NCI-H1048 (cell line): ENCODE data around the gene SLC9A9.

ENCODE experiments used
- DNase-seq: peaks from one replicate; lab custom pipeline; 2025; lab: John Stamatoyannopoulos, UW

SLC9A9 gene

GRCh38 chr3:143757691-143758090, 90.6 kb downstream of the SLC9A9 start:
- DNase-seq, result no peak

DNA sequence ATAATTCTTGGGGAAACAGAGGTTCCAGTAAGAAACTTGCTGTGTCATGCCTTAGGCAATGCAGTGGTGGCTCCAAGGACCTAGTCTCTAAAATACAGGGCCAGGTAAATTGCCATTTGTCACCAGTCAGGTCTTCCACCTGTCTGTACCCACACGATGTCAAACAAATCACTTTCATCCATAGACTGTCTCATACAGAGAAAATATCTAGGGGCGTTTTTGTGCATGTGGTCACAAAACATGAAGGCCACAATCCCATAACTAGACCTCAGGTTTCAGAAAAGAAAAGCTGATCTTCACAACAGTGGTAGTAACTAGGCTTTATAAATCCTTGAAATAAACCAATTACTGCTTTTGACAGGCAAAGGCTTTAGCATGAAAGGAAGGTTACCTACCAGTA, 92.3 kb downstream of the SLC9A9 start:
- no peak for DNase-seq

- DNase-seq, result no peak
Measured at GRCh38 chr3:143754090-143754489, 94.2 kb downstream of the SLC9A9 start.

DNA sequence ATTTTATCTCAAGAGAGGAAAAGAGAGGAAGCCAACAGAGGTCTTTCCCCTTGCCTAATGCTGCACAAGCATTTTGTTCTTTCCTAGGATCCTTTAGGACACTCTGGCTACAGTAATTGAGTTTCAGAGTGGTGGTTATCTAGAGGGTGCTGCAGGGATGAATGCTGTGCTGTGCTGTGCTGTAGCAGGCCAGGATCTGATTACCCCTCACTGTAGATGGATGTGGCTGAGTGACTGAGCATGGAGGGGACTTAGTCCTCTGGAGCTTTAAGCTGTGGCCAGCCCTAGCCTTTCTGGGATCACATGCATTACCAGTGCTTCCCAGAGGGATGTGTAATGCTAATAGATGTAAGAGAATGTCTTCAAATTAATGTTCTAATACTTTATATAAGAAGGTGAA, 94.8 kb downstream of the SLC9A9 start:
- DNase-seq, result no peak

DNA sequence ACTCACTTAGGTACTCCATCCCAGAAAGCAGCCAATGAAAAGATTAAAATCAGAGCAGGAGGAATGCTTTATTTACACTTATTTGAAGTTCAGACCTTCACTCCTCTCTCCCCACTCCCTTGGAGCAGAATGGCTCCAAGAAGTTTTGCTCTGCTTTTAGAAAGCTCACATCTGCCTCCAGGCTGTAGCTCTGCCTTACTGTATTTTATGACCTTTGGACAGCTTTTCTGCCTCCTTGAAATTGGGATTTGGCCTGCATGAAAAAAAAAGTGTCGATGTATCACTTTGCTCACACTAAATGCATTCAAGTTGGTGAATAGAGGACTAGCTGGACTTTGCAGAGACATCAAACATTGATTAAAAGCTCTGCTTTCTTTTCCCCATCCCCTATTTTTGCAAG, 95.3 kb downstream of the SLC9A9 start:
- DNase-seq, result no peak

DNA sequence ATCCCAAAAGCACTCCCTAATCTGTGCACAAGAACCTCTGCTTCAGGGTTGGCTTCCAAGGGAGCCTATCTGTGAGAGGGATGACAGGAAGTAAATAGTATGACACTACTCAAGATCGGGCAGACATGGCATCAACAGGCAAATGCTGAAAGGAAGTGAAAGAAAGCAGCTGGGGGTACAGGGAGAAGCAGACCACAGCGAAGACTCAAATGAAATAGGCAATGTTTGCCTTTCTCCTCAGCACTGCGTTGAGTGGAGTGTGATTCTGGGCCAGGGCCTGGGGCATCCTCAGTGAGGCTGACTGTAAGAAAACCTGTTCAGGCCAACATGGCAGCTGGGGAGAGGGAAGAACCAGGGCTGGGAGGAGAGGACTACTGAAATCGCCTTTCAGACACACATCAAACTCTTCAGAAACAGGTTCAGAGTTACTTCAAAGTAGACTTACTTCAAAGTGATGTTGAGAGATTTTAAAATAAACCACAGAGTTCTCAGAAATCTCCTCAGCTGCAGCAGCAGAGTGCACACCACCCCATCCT, 96.6 kb downstream of the SLC9A9 start:
- no peak for DNase-seq

DNA sequence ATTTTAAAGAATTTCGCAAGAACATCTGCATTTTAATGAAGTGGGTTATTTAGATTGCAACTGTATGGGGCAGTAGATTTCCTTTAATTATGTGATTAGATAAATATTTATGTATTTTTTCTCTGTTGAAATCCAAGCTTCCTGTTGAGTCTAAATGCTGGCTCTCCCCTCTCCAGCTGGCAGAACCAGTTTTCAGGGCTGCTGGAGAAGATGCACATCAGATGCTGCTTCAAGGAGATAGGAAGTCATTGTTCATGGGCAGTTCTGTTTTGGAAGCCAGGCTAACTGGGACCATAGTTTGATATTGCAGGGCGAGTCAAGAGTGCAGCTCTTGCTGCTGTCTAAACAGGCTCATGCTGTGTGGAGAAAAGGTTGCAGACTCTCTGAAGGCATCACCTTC, 97.4 kb downstream of the SLC9A9 start:
- no peak for DNase-seq

DNA sequence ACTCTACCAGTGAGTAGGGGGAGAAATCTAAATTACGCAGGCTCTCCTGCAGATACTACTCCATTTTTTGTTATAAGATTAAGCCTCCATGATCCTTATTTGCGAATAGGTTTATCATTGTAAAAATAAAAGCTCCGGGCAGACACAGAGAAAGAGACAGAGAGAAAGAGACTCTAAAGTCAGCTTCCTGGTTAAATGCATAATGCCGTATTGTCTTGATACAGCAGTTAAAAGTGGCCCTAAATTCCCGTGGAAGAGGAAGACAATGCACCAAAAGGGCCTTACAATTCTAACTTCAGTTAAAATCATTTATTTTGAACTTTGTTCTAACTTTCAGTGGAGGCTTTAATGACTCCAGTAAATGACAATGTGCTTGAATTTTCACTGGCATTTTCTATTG, 98.3 kb downstream of the SLC9A9 start:
- no peak for DNase-seq

DNA sequence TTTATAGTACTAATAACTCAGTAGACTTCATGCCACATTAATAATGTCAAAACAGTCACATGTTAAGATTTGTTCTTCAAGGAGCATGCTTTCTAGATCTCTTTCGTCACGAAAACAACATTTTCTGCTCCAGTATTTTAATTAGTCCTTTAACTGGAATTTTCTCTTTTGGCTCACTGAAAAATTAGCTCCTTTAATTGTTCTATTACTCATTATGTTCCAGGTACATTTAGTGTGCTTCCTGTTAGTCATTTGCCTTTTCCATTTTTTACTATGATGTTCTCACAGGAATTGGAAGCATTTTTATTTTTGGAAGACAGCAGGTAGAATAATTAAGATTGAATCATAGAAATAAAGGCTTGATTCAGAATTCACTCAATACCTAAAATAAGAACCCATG, 111.2 kb downstream of the SLC9A9 start:
- DNase-seq, result no peak

DNA sequence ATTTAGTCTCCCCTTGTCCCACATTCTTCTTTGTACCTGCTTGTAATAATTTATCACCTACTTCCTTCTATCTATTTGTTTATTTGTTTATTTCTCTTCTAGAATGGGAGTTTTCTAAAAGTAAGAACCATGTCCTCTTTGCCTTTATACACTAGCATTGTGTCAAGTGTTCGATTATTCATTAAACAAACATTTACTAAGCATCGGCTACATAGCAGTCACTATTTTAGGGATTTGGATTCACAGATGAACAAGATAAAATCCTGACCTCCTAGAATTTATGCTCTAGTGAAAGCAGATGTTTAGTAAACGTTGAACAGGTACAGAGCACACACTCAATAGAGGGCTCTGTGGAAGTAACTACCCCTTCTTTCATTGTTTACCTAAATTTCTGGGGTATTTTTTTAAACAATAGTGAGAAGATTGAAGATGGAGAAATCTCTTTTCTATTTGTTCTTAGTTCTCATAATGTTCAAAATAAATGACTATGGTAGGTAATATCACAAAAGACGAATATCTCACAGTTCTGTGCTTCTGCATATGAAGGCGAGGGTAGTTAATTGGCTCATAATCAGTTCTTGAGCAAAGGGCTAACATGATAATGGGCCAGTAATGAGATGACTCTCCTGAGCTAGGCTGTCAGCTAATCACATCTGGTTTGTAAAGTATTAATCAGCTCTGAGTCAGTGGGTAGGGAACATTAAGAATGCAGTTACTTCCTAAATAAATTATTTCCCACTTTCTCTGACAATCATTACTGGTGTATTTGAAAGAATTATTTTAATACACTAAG, 111.9 kb downstream of the SLC9A9 start:
- no peak for DNase-seq

DNA sequence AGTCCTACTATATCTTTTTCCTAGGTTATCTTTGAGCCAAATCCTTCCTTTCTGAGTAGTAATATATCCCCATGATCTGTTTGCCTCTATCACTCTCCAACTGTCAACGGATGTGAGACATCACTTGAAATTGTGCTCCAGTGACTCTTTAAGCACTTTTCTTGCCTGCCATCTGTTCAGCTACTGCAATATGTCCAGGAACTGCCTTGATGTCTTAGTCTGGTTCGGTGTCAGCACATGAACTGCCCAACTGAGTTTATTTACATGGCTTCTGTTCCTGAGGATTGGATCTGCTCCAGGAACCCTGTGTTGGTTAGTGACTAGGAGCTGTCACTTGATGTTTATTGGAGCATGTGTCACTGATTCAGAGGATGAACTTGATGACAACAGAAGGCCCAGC, 116.5 kb downstream of the SLC9A9 start:
- DNase-seq, result no peak

DNA sequence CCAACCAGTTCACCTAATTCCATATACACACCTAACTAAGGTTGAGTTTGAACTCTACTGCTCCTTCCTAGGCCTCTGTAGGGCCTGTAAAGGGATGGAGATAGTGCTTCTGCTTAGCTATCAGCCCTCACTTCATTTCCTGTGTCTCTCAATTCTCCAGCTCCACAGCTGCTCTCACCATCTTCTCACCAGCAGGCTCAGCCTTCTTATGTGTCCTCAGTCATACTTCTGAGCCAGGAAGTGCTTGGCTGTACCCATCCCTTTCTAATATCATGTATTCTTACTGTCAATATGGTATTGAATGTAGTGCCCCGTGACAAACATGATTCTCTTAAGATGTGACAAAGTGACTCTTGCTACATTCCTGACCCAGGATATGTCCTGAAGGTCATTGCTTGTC, 116.9 kb downstream of the SLC9A9 start:
- no peak for DNase-seq

DNA sequence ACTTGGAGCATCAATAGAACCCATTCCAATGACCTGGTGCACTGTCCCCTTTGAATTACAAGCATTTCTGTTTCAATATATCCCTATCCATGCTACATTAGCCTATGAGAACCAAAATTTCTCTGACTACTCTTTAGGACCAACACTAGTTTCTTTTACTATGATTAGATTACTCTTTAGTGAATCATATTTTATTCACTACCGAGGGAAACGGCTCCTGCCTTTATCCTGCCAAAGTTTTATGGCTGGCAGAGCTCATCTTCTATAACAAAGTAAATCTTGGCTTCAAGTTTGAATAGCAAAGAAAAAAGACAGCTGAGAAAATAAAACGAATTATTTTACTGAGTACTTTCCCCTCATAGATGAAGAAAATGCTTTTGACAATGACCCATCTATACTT, 120.9 kb downstream of the SLC9A9 start:
- DNase-seq, result no peak

GRCh38 chr3:143726727-143727126, 121.5 kb downstream of the SLC9A9 start:
- no peak for DNase-seq

DNA sequence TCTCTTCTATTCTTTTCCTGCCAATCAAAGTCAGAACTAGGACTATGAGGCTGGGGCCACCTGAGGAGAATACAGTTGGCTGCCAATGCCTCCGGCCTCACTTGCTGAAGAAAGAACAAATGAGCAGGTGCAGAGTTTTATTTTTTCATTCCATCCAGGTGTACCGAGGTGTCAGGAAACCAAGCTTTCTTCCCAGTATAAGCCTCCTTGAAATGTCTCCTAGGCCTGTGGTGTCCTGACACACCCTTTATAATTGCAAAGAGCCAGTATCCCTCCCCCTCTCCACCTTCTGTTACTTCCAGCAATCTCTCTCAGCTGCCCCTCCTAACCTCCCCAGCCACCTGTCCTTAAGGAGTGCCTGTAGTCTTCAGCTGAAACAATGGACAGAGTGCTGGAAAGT, 127.9 kb downstream of the SLC9A9 start:
- DNase-seq, result no peak

- DNase-seq, result no peak
Measured at GRCh38 chr3:143718463-143718862, 129.8 kb downstream of the SLC9A9 start.

DNA sequence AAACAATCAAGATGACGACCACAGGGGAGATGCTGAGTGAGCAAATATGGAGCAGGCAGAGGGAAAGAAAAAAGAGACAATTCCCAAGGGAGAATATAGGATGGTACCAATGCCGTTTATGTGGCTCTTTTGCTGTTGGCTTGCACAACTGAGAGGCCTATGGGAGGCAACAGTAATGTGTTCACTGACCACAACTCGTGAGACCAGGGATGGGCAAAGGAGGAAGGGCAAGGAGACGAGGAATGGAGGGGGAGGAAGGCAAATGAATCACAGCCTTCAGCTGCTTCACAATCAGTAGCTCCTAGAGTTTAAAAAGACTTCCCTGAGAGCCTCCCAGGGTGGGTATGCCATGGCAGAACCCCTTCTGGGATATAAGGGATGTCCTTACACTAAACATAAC, 131.5 kb downstream of the SLC9A9 start:
- no peak for DNase-seq

- DNase-seq, result no peak
Measured at GRCh38 chr3:143712522-143712921, 135.7 kb downstream of the SLC9A9 start.

GRCh38 chr3:143707848-143708247, 140.4 kb downstream of the SLC9A9 start:
- DNase-seq, result no peak

DNA sequence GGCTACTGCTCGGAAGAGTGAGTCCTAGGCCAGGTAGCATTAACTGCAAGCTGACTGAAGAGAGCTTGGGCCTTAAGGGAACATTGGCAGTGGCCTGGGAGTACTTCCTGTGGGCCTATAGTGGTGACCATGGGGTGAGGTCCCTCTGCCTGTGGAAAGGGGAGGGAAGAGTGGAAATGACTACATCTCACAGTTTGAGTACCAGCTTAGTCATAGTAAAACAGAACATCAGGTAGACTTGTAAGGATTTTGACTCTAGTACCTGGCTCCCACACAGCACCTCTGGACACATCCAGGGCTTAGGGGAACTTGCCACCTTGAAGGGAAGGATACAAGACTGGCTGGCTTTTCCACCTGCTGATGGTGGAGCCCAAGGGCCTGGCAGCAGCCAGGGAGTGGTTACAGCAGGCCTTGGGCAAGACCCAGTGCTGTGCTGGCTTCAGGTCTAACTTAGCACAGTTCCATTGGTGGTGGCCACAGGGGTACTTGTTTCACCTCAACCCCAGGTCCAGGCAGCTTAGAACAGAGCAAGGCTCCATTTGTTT, 147.8 kb downstream of the SLC9A9 start:
- DNase-seq, result no peak

DNA sequence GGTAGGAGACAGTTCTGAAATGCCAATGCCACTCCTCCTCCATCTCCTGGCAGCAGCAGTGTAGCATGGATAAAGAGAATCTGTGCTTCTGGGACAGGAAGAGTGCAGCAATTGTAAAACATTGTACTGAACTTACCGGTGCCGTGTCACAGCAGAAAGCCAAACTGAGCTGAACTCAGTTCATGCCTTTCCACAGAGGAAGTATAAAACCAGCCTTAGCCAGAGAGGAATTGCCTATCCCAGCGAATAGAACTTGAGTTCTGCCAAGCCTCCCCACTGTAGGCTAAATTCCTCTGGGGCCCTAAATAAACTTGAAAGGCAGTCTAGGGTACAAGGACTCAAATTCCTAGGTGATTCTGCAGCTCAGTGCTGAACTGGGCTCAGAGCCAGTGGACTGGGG, 148.8 kb downstream of the SLC9A9 start:
- no peak for DNase-seq

GRCh38 chr3:143698682-143699303, 149.5 kb downstream of the SLC9A9 start:
- DNase-seq, result no peak

GRCh38 chr3:143697975-143698374, 150.3 kb downstream of the SLC9A9 start:
- DNase-seq, result no peak
